Activated naive CD4-positive, alpha-beta T cell treated with Interleukin-2 at 50 U/mL for 16 hours (primary cell): Measurements from ENCODE around the gene IPO9.
"Not testable (repeated sequence)": the region's sequence is repeated elsewhere in the genome, so short reads cannot be mapped to it uniquely, and the experiment has no call there.

Experiments used
- DNase-seq: peaks from one replicate; pipeline ENCODE4 v3.0.0-alpha.2; 2020

Gene IPO9

GRCh38 chr1:201810466-201811216 lies 18.3 kb upstream of the IPO9 start:
- DNase-seq, result no peak

GRCh38 chr1:201813226-201813625 lies 15.7 kb upstream of the IPO9 start:
- DNase-seq, result no peak

GRCh38 chr1:201816309-201816854 lies 12.6 kb upstream of the IPO9 start:
- no peak for DNase-seq

- no peak for DNase-seq
Observed at GRCh38 chr1:201818971-201819750, 9.8 kb upstream of the IPO9 start.

GRCh38 chr1:201820413-201820812 lies 8.5 kb upstream of the IPO9 start:
- DNase-seq, result no peak

GRCh38 chr1:201825245-201825644 lies 3.7 kb upstream of the IPO9 start:
- no peak for DNase-seq

- no peak for DNase-seq
Observed at GRCh38 chr1:201826830-201827229, 2.1 kb upstream of the IPO9 start.

- DNase-seq, result no peak
Observed at GRCh38 chr1:201827321-201828216, 1.4 kb upstream of the IPO9 start.

- no peak for DNase-seq
Observed at GRCh38 chr1:201828217-201828819, 639 bp upstream of the IPO9 start.

- no peak for DNase-seq
Observed at GRCh38 chr1:201831371-201831770, 2.4 kb downstream of the IPO9 start.

GRCh38 chr1:201834621-201835020 lies 5.7 kb downstream of the IPO9 start:
- DNase-seq, result no peak

GRCh38 chr1:201838381-201838780 lies 9.4 kb downstream of the IPO9 start:
- no peak for DNase-seq

- DNase-seq, result not testable (repeated sequence)
Observed at GRCh38 chr1:201839089-201839488, 10.1 kb downstream of the IPO9 start.

GRCh38 chr1:201840055-201840454 lies 11.1 kb downstream of the IPO9 start:
- no peak for DNase-seq

GRCh38 chr1:201840490-201840889 lies 11.5 kb downstream of the IPO9 start:
- DNase-seq, result no peak

GRCh38 chr1:201841265-201841912 lies 12.4 kb downstream of the IPO9 start:
- DNase-seq, result no peak

GRCh38 chr1:201842472-201843027 lies 13.6 kb downstream of the IPO9 start:
- DNase-seq, result no peak

GRCh38 chr1:201845331-201846083 lies 16.6 kb downstream of the IPO9 start:
- DNase-seq, result no peak

- no peak for DNase-seq
Observed at GRCh38 chr1:201847150-201847549, 18.2 kb downstream of the IPO9 start.

GRCh38 chr1:201848230-201848629 lies 19.3 kb downstream of the IPO9 start:
- no peak for DNase-seq
